GM12878 (cell line): ENCODE data around the gene PCDHGC4.

Experiments used
- CBX5 ChIP-seq: sonication (generic); IDR thresholded peaks from 2 replicates; pipeline ENCODE4 v1.6.1; 2016; ENCODE audit warnings: low read depth, moderate library complexity, mild to moderate bottlenecking, inconsistent platforms
- CTCF ChIP-seq, 3 experiments: IDR thresholded peaks in 2 of 3; conservative IDR thresholded peaks in 1 of 3; 2 replicates each; pipeline ENCODE4 v1.5.1; 2011; ENCODE audit warnings: low read depth in 3 of 3, low read length in 3 of 3, mild to moderate bottlenecking in 3 of 3, control low read depth in 2 of 3, moderate library complexity in 2 of 3, inconsistent platforms in 1 of 3, mixed read lengths in 1 of 3; ENCODE audit not compliant: control insufficient read depth in 2 of 3, insufficient read depth in 1 of 3; ENCODE audit errors: extremely low read depth in 1 of 3
- FOXM1 ChIP-seq: IDR thresholded peaks from 2 replicates; pipeline ENCODE4 v1.6.1; 2012; ENCODE audit warnings: low read depth, mild to moderate bottlenecking, inconsistent platforms, low read length, moderate library complexity
- NFIC ChIP-seq: IDR thresholded peaks from 2 replicates; pipeline ENCODE4 v1.6.1; 2012; ENCODE audit warnings: low read depth, mild to moderate bottlenecking, inconsistent platforms, low read length, moderate library complexity
- NR2F1 ChIP-seq: fragments of 450-650 bp; conservative IDR thresholded peaks from 2 replicates; pipeline ENCODE4 v1.6.1; 2017; ENCODE audit warnings: mild to moderate bottlenecking
- POLR2AphosphoS2 ChIP-seq: IDR thresholded peaks from 2 replicates; pipeline ENCODE4 v1.6.1; 2011; ENCODE audit warnings: low read depth, mild to moderate bottlenecking, low read length, improper control_type of control experiment, moderate library complexity
- ZNF24 ChIP-seq: fragments of 450-650 bp; IDR thresholded peaks from 2 replicates; pipeline ENCODE4 v1.6.1; 2017; ENCODE audit warnings: antibody characterized with exemption, mild to moderate bottlenecking

GRCh38 chr5:141524604-141525597 is 40.1 kb downstream of the PCDHGC4 start:
- TF ChIP-seq CTCF (IDR thresholded peaks at IDR 0.05 in 2 of 3, conservative IDR thresholded peaks at IDR 0.05 in 1 of 3; ENCODE audit: control insufficient read depth in 2 of 3, extremely low read depth in 1 of 3, insufficient read depth in 1 of 3, low read depth in 3 of 3, low read length in 3 of 3) (peak; percentile 98 to 100 (median 99)), POLR2AphosphoS2 (no peak), CBX5 (peak; percentile 46; the same call in 1 of the 2 replicates), FOXM1 (0 out of 2 replicates have a peak, but pooled peaks have one; percentile 53), NFIC (no peak; the same call in 1 of the 2 replicates), ZNF24 (peak; percentile 64; the same call in 1 of the 2 replicates), NR2F1 (peak; percentile 74)
